ENCODE measurements around the gene STXBP5.

Gene STXBP5

GRCh38 chr6:147214248-147215227, 10.3 kb downstream of the STXBP5 start:
- Mint-ChIP-seq H3K9me3 (no peaks in the 10 kb centered on the region), H3K27ac (no peak overlapping the region), H3K4me1 (no peaks in the 10 kb centered on the region), H3K27me3 (ENCODE audit: low read depth) (no peaks in the 10 kb centered on the region), H3K4me3 (no peak overlapping the region), H3K36me3 (ENCODE audit: low read depth) (peaks cover 20% of the 10 kb centered on the region)
- TF ChIP-seq CTCF (IDR thresholded peaks at IDR 0.05; ENCODE audit: unreplicated experiment in 3 of 3), result no peak

- H3K4me3 Mint-ChIP-seq, result no peak overlapping the region
- H3K4me1 Mint-ChIP-seq, result no peaks in the 10 kb centered on the region
- no peaks in the 10 kb centered on the region for H3K9me3 Mint-ChIP-seq
- H3K36me3 Mint-ChIP-seq (ENCODE audit: low read depth), result peaks cover 34% of the 10 kb centered on the region
- TF ChIP-seq CTCF (IDR thresholded peaks at IDR 0.05; ENCODE audit: unreplicated experiment in 3 of 3), result no peak
- H3K27ac Mint-ChIP-seq, result peak overlapping the region in 1 of 3 experiments; percentile 63
- H3K27me3 Mint-ChIP-seq (ENCODE audit: low read depth), result no peaks in the 10 kb centered on the region
These were observed 12.7 kb downstream of the STXBP5 start for GRCh38 chr6:147216915-147217314.

GRCh38 chr6:147217840-147218404, 13.7 kb downstream of the STXBP5 start:
- H3K27ac Mint-ChIP-seq, result no peak overlapping the region
- no peaks in the 10 kb centered on the region for H3K9me3 Mint-ChIP-seq
- H3K36me3 Mint-ChIP-seq (ENCODE audit: low read depth), result peaks cover 37% of the 10 kb centered on the region
- no peaks in the 10 kb centered on the region for H3K4me1 Mint-ChIP-seq
- H3K4me3 Mint-ChIP-seq, result no peak overlapping the region
- H3K27me3 Mint-ChIP-seq (ENCODE audit: low read depth), result no peaks in the 10 kb centered on the region
- no peak for TF ChIP-seq CTCF (IDR thresholded peaks at IDR 0.05; ENCODE audit: unreplicated experiment in 3 of 3)

GRCh38 chr6:147218797-147219196, 14.6 kb downstream of the STXBP5 start:
- no peak overlapping the region for H3K27ac Mint-ChIP-seq
- H3K4me1 Mint-ChIP-seq, result no peaks in the 10 kb centered on the region
- H3K9me3 Mint-ChIP-seq, result no peaks in the 10 kb centered on the region
- no peaks in the 10 kb centered on the region for H3K27me3 Mint-ChIP-seq (ENCODE audit: low read depth)
- no peak for TF ChIP-seq CTCF (IDR thresholded peaks at IDR 0.05; ENCODE audit: unreplicated experiment in 3 of 3)
- H3K4me3 Mint-ChIP-seq, result no peak overlapping the region
- H3K36me3 Mint-ChIP-seq (ENCODE audit: low read depth), result peaks cover 44% of the 10 kb centered on the region

GRCh38 chr6:147219463-147219862, 15.2 kb downstream of the STXBP5 start:
- Mint-ChIP-seq H3K4me3 (no peak overlapping the region), H3K27ac (no peak overlapping the region), H3K36me3 (ENCODE audit: low read depth) (peaks cover 46% of the 10 kb centered on the region), H3K9me3 (no peaks in the 10 kb centered on the region), H3K27me3 (ENCODE audit: low read depth) (no peaks in the 10 kb centered on the region), H3K4me1 (no peaks in the 10 kb centered on the region)
- no peak for TF ChIP-seq CTCF (IDR thresholded peaks at IDR 0.05; ENCODE audit: unreplicated experiment in 3 of 3)

Data from nephron (organoid).